Glutamatergic neuron (in vitro differentiated cells): ENCODE data around the gene ATL1. TPM values are rescaled to one million over a fixed set of nuclear protein-coding genes. Genes with fewer than 3 reads are reported as not detected.
A peak's percentile ranks its signal among the peaks of the same experiment; 100 is the strongest.

Source experiments
- DNase-seq: peaks from one replicate; pipeline ENCODE4 v3.0.0; 2022
- H3K27ac Mint-ChIP-seq: one replicate; pipeline ENCODE4 v1.8.0; 2020; ENCODE audit warnings: mild to moderate bottlenecking, mixed read lengths, inconsistent platforms; ENCODE audit not compliant: unreplicated experiment
- H3K27me3 Mint-ChIP-seq: one replicate; pipeline ENCODE4 v1.8.0; 2020; ENCODE audit warnings: mild to moderate bottlenecking, moderate library complexity, mixed read lengths, inconsistent platforms; ENCODE audit not compliant: unreplicated experiment
- H3K36me3 Mint-ChIP-seq: one replicate; pipeline ENCODE4 v1.8.0; 2020; ENCODE audit warnings: mild to moderate bottlenecking, mixed read lengths, inconsistent platforms; ENCODE audit not compliant: unreplicated experiment
- H3K4me1 Mint-ChIP-seq: one replicate; pipeline ENCODE4 v1.8.0; 2020; ENCODE audit warnings: mild to moderate bottlenecking, low read depth, mixed read lengths, inconsistent platforms; ENCODE audit not compliant: unreplicated experiment
- H3K4me3 Mint-ChIP-seq: one replicate; pipeline ENCODE4 v1.8.0; 2020; ENCODE audit warnings: mild to moderate bottlenecking, mixed read lengths, inconsistent platforms; ENCODE audit not compliant: unreplicated experiment
- H3K9me3 Mint-ChIP-seq: one replicate; pipeline ENCODE4 v1.8.0; 2020; ENCODE audit warnings: mild to moderate bottlenecking, moderate library complexity, mixed read lengths, inconsistent platforms; ENCODE audit not compliant: unreplicated experiment
- CTCF ChIP-seq: fragments of 200-600 bp; sonication (generic); IDR thresholded peaks from one replicate; pipeline ENCODE4 v1.5.0; 2021; ENCODE audit not compliant: partially characterized antibody, unreplicated experiment
- total RNA-seq: library from RNA; stranded (reverse); fragmentation: NEBNext Ultra II Directional; extraction: Animal tissue kit (Norgen Biotek cat#: 25700); gene quantifications from one replicate; pipeline ENCODE4 v1.2.1, GENCODE V29; 2021; ENCODE audit not compliant: unreplicated experiment

Gene ATL1
- total RNA-seq, 1 donor from 2014 or later, result 44.0 TPM

- peaks cover 30% of the 10 kb centered on the region for H3K4me1 Mint-ChIP-seq
- no peak for TF ChIP-seq CTCF
- H3K27ac Mint-ChIP-seq, result peak overlapping the region; percentile 94
- DNase-seq, result no peak
- H3K9me3 Mint-ChIP-seq, result peaks cover 10% of the 10 kb centered on the region
- H3K4me3 Mint-ChIP-seq, result peak overlapping the region; percentile 86
- H3K27me3 Mint-ChIP-seq, result peaks cover 4% of the 10 kb centered on the region
- no peaks in the 10 kb centered on the region for H3K36me3 Mint-ChIP-seq
These were observed 29.1 kb upstream of the ATL1 start for GRCh38 chr14:50530794-50531365.

- peaks cover 7% of the 10 kb centered on the region for H3K36me3 Mint-ChIP-seq
- peak overlapping the region; percentile 94 for H3K27ac Mint-ChIP-seq
- H3K9me3 Mint-ChIP-seq, result peaks cover 10% of the 10 kb centered on the region
- H3K27me3 Mint-ChIP-seq, result peaks cover 4% of the 10 kb centered on the region
- peak; percentile 68 for DNase-seq
- H3K4me1 Mint-ChIP-seq, result peaks cover 27% of the 10 kb centered on the region
- peak overlapping the region; percentile 86 for H3K4me3 Mint-ChIP-seq
- TF ChIP-seq CTCF, result no peak
These were observed 28.1 kb upstream of the ATL1 start for GRCh38 chr14:50531595-50532501.

GRCh38 chr14:50532502-50533240, 27.3 kb upstream of the ATL1 start, which contains the start of gene MAP4K5:
TSS of gene MAP4K5 (minus strand) at chr14:50532569. CDS start at chr14:50532049, 520 bp downstream.
- peaks cover 10% of the 10 kb centered on the region for H3K9me3 Mint-ChIP-seq
- H3K4me3 Mint-ChIP-seq, result peak within 1 kb of the TSS; percentile 86
- H3K27me3 Mint-ChIP-seq, result peaks cover 4% of the 10 kb centered on the region
- H3K4me1 Mint-ChIP-seq, result peaks cover 27% of the 10 kb centered on the region
- DNase-seq, result peak; percentile 95
- peak; percentile 65 for TF ChIP-seq CTCF
- peak within 1 kb of the TSS; percentile 94 for H3K27ac Mint-ChIP-seq
- H3K36me3 Mint-ChIP-seq, result peaks cover 16% of the 10 kb centered on the region

GRCh38 chr14:50533241-50533705, 26.7 kb upstream of the ATL1 start:
- TF ChIP-seq CTCF, result no peak
- DNase-seq, result no peak
- H3K27ac Mint-ChIP-seq, result peak overlapping the region; percentile 10

More at GRCh38 chr14:50533241-50533705, 26.7 kb upstream of the ATL1 start:
- Mint-ChIP-seq H3K27me3 (peaks cover 4% of the 10 kb centered on the region), H3K4me1 (peaks cover 23% of the 10 kb centered on the region), H3K36me3 (peaks cover 22% of the 10 kb centered on the region), H3K4me3 (peak overlapping the region; percentile 75), H3K9me3 (peaks cover 13% of the 10 kb centered on the region)
